Trophoblast cell (in vitro differentiated cells and primary cell): ENCODE data around the gene BBIP1.
"Not testable (repeated sequence)": the region's sequence is repeated elsewhere in the genome, so short reads cannot be mapped to it uniquely, and the experiment has no call there.

Experiments
- DNase-seq, 2 donors: peaks; one replicate each; pipeline ENCODE4 v3.0.0-alpha.2; 2016
- H2AFZ ChIP-seq: 2 replicates; pipeline ENCODE4 v1.6.1; 2013; ENCODE audit warnings: low read length, moderate library complexity, mild to moderate bottlenecking; ENCODE audit not compliant: insufficient read depth, poor library complexity
- H2AK5ac ChIP-seq: 2 replicates; pipeline ENCODE4 v1.6.1; 2013; ENCODE audit warnings: mild to moderate bottlenecking, low read length
- H2BK120ac ChIP-seq: 2 replicates; pipeline ENCODE4 v1.6.1; 2013; ENCODE audit warnings: low read length, mild to moderate bottlenecking, moderate library complexity; ENCODE audit not compliant: insufficient read depth, poor library complexity
- H2BK12ac ChIP-seq: 2 replicates; pipeline ENCODE4 v1.6.1; 2013; ENCODE audit warnings: mild to moderate bottlenecking, low read length, moderate library complexity
- H2BK5ac ChIP-seq: 2 replicates; pipeline ENCODE4 v1.6.1; 2013; ENCODE audit warnings: low read length, low read depth, moderate library complexity, mild to moderate bottlenecking; ENCODE audit not compliant: poor library complexity
- H3K14ac ChIP-seq: 2 replicates; pipeline ENCODE4 v1.6.1; 2013; ENCODE audit warnings: mild to moderate bottlenecking, low read length
- H3K18ac ChIP-seq: 2 replicates; pipeline ENCODE4 v1.6.1; 2013; ENCODE audit warnings: mild to moderate bottlenecking, low read length
- H3K23ac ChIP-seq: 2 replicates; pipeline ENCODE4 v1.6.1; 2013; ENCODE audit warnings: low read length
- H3K27ac ChIP-seq: 2 replicates; pipeline ENCODE4 v1.5.1; 2013; ENCODE audit warnings: low read depth, mild to moderate bottlenecking, inconsistent platforms, low read length, moderate library complexity
- H3K27me3 ChIP-seq: 2 replicates; pipeline ENCODE4 v1.6.1; 2013; ENCODE audit warnings: inconsistent platforms, mild to moderate bottlenecking, low read length, moderate library complexity; ENCODE audit not compliant: insufficient read depth
- H3K36me3 ChIP-seq, 2 experiments: 1 replicate in 1 of 2; 2 replicates in 1 of 2; pipeline ENCODE4 v1.6.1; 2013; ENCODE audit warnings: low read length in 2 of 2, mild to moderate bottlenecking in 2 of 2, moderate library complexity in 1 of 2; ENCODE audit not compliant: insufficient read depth in 2 of 2, control insufficient read depth in 1 of 2
- H3K4ac ChIP-seq: 2 replicates; pipeline ENCODE4 v1.6.1; 2013; ENCODE audit warnings: low read depth, mild to moderate bottlenecking, low read length, moderate library complexity
- H3K4me1 ChIP-seq, 2 experiments: 1 replicate in 1 of 2; 2 replicates in 1 of 2; pipeline ENCODE4 v1.6.1; 2013; ENCODE audit warnings: low read length in 2 of 2, mild to moderate bottlenecking in 2 of 2, moderate library complexity in 1 of 2; ENCODE audit not compliant: insufficient read depth in 2 of 2, control insufficient read depth in 1 of 2
- H3K4me2 ChIP-seq: 2 replicates; pipeline ENCODE4 v1.6.1; 2013; ENCODE audit warnings: inconsistent platforms, mild to moderate bottlenecking, low read length, moderate library complexity
- H3K4me3 ChIP-seq: 2 replicates; pipeline ENCODE4 v1.5.1; 2013; ENCODE audit warnings: mild to moderate bottlenecking, low read depth, low read length, inconsistent platforms
- H3K79me1 ChIP-seq: one replicate; pipeline ENCODE4 v1.6.1; 2013; ENCODE audit warnings: low read length
- H3K79me2 ChIP-seq: 2 replicates; pipeline ENCODE4 v1.6.1; 2013; ENCODE audit warnings: low read length, mild to moderate bottlenecking; ENCODE audit not compliant: control insufficient read depth, insufficient read depth, poor library complexity
- H3K9ac ChIP-seq: 2 replicates; pipeline ENCODE4 v1.6.1; 2013; ENCODE audit warnings: mild to moderate bottlenecking, low read length
- H3K9me3 ChIP-seq: 2 replicates; pipeline ENCODE4 v1.6.1; 2013; ENCODE audit warnings: low read depth, mild to moderate bottlenecking, control low read depth, inconsistent platforms, low read length; ENCODE audit not compliant: insufficient read depth
- H4K12ac ChIP-seq: 2 replicates; pipeline ENCODE4 v1.6.1; 2013; ENCODE audit warnings: low read depth, mild to moderate bottlenecking, low read length, moderate library complexity
- H4K8ac ChIP-seq: 2 replicates; pipeline ENCODE4 v1.6.1; 2013; ENCODE audit warnings: low read depth, mild to moderate bottlenecking, low read length, moderate library complexity
- H4K91ac ChIP-seq: one replicate; pipeline ENCODE4 v1.6.1; 2013; ENCODE audit warnings: low read depth, mild to moderate bottlenecking, low read length, moderate library complexity
- WGBS: extraction: QIAGEN DNeasy Blood & Tissue Kit; methylation state at CpG from one replicate; pipeline ENCODE4 v1.1.7; 2013; ENCODE audit warnings: missing lambda C conversion rate; ENCODE audit not compliant: insufficient read length, insufficient coverage; ENCODE audit errors: extremely low coverage; 5-methylcytosine and 5-hydroxymethylcytosine counted together

The BBIP1 gene

DNA sequence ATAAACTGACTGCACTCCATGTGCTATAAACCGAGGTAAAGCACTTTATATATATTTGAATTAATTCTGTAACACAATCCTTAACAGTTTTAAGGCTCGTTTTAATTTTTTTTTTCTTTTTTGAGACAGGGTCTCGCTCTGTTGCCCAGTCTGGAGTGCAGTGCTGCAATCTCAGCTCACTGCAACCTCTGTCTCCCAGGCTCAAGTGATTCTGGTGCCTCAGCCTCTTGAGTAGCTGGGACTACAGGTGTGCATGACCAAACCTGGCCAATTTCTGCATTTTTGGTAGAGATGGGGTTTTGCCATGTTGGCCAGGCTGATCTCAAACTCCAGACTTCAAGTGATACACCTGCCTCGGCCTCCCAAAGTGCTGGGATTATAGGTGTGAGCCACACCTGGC lies 3.4 kb downstream of the BBIP1 start:
- H3K4ac ChIP-seq, H4K8ac ChIP-seq, H4K12ac ChIP-seq, H2AFZ ChIP-seq, H3K14ac ChIP-seq, H2BK120ac ChIP-seq, H3K27ac ChIP-seq, H2BK12ac ChIP-seq, H3K9ac ChIP-seq, DNase-seq, H3K27me3 ChIP-seq, H3K4me1 ChIP-seq, H3K18ac ChIP-seq, H3K23ac ChIP-seq, H3K4me2 ChIP-seq, H2AK5ac ChIP-seq, H2BK5ac ChIP-seq, H3K36me3 ChIP-seq, H3K9me3 ChIP-seq, H4K91ac ChIP-seq, H3K4me3 ChIP-seq: not testable (repeated sequence)
- peaks cover 15% of the 10 kb centered on the region for H3K79me1 ChIP-seq
- no CpG with 5 or more reads among the region's 4 CpGs for WGBS
- H3K79me2 ChIP-seq: peaks cover 10% of the 10 kb centered on the region

DNA sequence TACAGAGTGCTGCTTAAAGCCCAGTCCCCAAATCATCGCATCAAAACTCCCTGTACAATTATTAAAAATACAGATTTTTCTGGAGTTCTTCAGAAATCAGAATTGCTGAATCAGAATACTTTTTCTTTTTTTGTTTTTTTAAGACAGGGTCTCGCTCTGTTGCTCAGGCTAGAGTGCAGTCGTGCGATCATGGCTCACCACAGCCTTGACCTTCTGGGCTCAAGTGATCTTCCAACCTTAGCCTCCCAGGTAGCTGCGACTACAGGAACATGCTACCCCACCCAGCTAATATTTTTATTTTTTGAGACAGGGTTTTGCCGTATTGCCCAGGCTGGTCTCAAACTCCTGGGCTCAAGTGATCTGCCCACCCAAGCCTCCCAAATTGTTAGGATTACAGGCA lies 3.9 kb downstream of the BBIP1 start:
- H2BK120ac ChIP-seq: no peak overlapping the region
- H3K36me3 ChIP-seq: peaks cover 0 to 2% of the 10 kb centered on the region in 2 experiments
- H3K4me1 ChIP-seq: no peaks in the 10 kb centered on the region
- no peak overlapping the region for H3K18ac ChIP-seq
- no CpG with 5 or more reads among the region's 6 CpGs for WGBS
- H3K14ac ChIP-seq: no peak overlapping the region
- no peak overlapping the region for H3K9ac ChIP-seq
- no peak overlapping the region for H3K4me3 ChIP-seq
- no peak overlapping the region for H3K23ac ChIP-seq
- no peak overlapping the region for H2AK5ac ChIP-seq
- H3K4me2 ChIP-seq: no peak overlapping the region
- no peak overlapping the region for H2AFZ ChIP-seq
- H3K27me3 ChIP-seq: no peaks in the 10 kb centered on the region
- no peak overlapping the region for H3K4ac ChIP-seq
- H4K8ac ChIP-seq: no peak overlapping the region
- H2BK5ac ChIP-seq: no peak overlapping the region
- H3K9me3 ChIP-seq: no peaks in the 10 kb centered on the region
- no peak for DNase-seq
- H3K27ac ChIP-seq: no peak overlapping the region
- H4K91ac ChIP-seq: no peak overlapping the region
- no peak overlapping the region for H2BK12ac ChIP-seq
- no peak overlapping the region for H4K12ac ChIP-seq
- peaks cover 8% of the 10 kb centered on the region for H3K79me2 ChIP-seq
- H3K79me1 ChIP-seq: peaks cover 13% of the 10 kb centered on the region

DNA sequence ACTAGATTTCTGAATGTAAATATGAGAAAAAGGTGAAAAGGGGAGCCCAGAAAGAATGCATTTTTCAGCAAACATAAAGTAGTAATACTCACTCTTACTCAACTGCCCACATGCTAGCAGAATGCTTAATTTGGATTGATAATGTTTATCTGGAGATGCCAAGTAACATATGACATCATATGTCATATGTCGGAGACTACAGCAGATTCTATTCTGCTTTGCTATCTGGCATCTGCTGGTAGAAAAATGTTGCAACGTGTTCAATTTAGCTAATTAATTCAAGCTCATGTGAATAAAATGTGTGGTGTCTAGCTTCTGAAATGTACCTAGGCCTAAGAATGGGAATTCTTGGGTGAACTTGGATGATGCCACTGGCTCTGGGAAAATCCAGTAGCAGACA lies 4.5 kb downstream of the BBIP1 start:
- Histone ChIP-seq H3K4me3 (no peak overlapping the region), H3K23ac (no peak overlapping the region), H3K36me3 (peaks cover 0 to 2% of the 10 kb centered on the region in 2 experiments), H3K79me1 (peaks cover 7% of the 10 kb centered on the region), H3K27me3 (no peaks in the 10 kb centered on the region), H3K18ac (no peak overlapping the region), H2BK5ac (no peak overlapping the region), H3K9ac (no peak overlapping the region), H2BK12ac (no peak overlapping the region), H2AK5ac (no peak overlapping the region), H3K9me3 (no peaks in the 10 kb centered on the region), H3K79me2 (peaks cover 3% of the 10 kb centered on the region), H2BK120ac (no peak overlapping the region), H3K4ac (no peak overlapping the region), H2AFZ (no peak overlapping the region), H4K91ac (no peak overlapping the region), H3K27ac (no peak overlapping the region), H4K8ac (no peak overlapping the region), H3K14ac (no peak overlapping the region), H3K4me2 (no peak overlapping the region), H3K4me1 (no peaks in the 10 kb centered on the region), H4K12ac (no peak overlapping the region)
- no CpG with 5 or more reads among the region's 2 CpGs for WGBS
- DNase-seq: peak in 1 of 2 donors; percentile 63

DNA sequence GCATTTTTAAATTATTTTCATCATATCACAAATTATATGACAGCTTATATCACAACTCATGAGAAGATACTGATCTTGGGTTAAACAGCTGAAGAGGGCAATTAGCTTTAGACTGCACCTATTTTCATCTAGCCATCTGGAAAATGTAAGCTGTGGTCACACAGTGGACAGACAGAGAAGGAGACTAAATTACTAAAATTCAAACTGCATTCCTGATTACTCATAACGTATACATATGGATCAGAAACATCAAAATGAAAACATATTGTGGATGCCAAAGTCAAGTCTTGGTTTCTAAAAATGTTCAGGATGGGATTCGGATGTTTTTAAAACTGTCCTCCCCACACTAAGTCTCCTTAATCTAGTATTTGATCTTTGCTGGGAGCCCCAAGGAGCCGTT lies 6.6 kb downstream of the BBIP1 start:
- Histone ChIP-seq H4K8ac (no peak overlapping the region), H3K9me3 (no peaks in the 10 kb centered on the region), H3K14ac (no peak overlapping the region), H3K79me2 (no peaks in the 10 kb centered on the region), H3K23ac (no peak overlapping the region), H3K9ac (no peak overlapping the region), H3K79me1 (no peaks in the 10 kb centered on the region), H2AK5ac (no peak overlapping the region), H2AFZ (no peak overlapping the region), H3K18ac (no peak overlapping the region), H3K4me2 (no peak overlapping the region), H3K27ac (no peak overlapping the region), H4K12ac (no peak overlapping the region), H3K4me1 (no peaks in the 10 kb centered on the region), H2BK5ac (no peak overlapping the region), H4K91ac (no peak overlapping the region), H2BK120ac (no peak overlapping the region), H3K27me3 (no peaks in the 10 kb centered on the region), H3K36me3 (peaks cover 0 to 2% of the 10 kb centered on the region in 2 experiments), H3K4me3 (no peak overlapping the region), H3K4ac (no peak overlapping the region), H2BK12ac (no peak overlapping the region)
- peak in 1 of 2 donors; percentile 71 for DNase-seq
- no CpG with 5 or more reads among the region's 3 CpGs for WGBS
